Stimulated activated CD8-positive, alpha-beta memory T cell treated with anti-CD3 and anti-CD28 coated beads, Interleukin-2, amount 100 ng/mL, for 48 hours (primary cell): ENCODE measurements around the gene ST6GALNAC3.

Source experiments
- DNase-seq, 2 donors: peaks; one replicate each; pipeline ENCODE4 v3.0.0-alpha.2; 2020; ENCODE audit warnings: low read depth in 2 of 2

ST6GALNAC3 gene

DNA sequence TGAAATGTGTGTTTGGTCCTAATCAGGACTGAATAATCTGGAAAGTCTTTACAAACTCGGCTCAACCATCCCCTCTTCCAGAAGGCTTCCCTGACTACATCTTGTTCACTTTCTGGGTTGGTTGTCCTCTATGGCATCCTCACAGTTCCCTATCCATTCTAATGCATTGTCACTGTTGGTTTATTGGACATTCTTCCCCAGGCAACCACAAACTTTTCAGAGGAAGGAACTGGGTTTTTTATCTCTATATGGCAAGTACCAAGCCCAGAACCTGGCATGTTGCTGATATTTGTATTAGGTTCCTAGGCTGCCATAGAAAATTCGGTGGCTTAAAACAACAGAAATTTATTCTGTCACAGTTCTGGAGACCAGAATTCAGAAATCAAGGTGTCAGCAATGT lies 429.2 kb downstream of the ST6GALNAC3 start:
- no peak for DNase-seq

DNA sequence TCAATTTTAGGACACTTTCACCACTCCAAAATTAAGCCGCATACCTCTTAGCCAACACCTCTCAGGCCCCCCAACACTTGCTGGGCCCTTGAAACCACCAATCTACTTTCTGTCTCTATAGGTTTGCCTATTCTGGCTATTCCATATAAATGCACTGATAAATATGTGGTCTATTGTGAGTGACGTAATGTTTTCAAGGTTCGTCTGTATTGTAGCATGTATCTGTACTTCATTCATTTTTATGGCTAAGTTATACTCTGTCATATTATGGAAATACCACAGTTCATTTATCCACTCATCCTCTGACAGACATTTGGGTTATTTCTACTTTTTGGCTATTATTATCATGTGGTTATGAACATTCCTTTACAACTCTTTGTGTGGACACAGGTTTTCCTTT lies 432.8 kb downstream of the ST6GALNAC3 start:
- no peak for DNase-seq

DNA sequence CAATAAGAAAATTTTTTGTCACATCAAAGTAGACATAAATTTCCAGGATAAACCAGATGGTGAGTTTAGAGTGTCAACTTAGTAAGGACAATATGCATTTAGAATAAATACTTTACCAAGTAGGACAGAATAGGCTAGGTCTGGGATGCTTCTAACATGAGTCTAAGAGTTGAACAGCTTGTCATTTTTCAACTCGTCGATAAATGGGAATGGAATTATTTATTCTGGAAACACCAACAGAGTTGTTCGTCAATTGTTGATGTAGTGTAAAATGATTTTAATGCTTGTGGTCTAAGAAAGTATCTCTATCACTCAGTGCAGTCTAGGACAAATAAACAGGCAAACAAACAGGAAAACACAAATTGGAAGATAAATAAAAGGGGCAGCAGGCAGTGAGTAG lies 434.3 kb downstream of the ST6GALNAC3 start:
- no peak for DNase-seq

GRCh38 chr1:76510672-76511557 lies 436.4 kb downstream of the ST6GALNAC3 start:
- DNase-seq, result no peak

GRCh38 chr1:76511558-76512179 lies 437.1 kb downstream of the ST6GALNAC3 start:
- DNase-seq, result no peak

DNA sequence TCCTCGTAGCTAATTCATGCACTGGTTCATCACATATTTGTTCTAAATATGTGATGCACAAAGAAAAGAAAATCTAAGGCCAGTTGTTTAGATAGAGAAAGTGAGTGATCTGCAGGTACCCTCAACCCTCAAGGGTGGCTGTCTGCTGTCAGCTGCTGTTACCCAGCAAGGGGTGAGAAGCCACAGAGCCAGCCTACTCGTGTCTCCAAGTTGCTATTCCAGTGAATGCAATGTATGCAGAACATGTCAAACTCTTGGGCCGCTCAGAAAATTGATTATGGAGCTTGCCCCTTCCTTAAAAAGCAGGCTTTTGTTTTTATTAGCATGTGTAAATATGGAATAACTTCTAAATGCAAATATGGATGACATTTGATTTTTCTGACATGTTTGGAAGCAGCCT lies 456.4 kb downstream of the ST6GALNAC3 start:
- DNase-seq, result no peak

- no peak for DNase-seq
These were observed 467.1 kb downstream of the ST6GALNAC3 start for GRCh38 chr1:76541618-76542017.

DNA sequence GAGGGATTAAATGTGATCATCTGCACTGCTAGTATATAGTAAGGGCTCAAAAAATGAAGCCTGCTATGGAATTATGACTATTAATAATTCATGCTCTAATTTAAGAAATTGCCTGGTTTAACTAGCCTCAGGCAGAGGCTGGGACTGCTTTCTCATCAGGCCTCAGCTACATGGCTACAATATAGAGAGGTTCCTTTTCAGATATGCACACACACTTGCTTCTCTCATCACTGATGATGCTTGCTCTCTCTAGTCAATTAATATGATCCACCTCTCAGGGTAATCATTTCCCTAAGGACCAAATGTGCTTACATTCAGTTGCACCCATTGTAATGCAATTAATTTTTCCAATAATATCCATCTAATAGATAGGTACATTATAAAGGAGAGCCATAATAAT lies 467.8 kb downstream of the ST6GALNAC3 start:
- no peak for DNase-seq

DNA sequence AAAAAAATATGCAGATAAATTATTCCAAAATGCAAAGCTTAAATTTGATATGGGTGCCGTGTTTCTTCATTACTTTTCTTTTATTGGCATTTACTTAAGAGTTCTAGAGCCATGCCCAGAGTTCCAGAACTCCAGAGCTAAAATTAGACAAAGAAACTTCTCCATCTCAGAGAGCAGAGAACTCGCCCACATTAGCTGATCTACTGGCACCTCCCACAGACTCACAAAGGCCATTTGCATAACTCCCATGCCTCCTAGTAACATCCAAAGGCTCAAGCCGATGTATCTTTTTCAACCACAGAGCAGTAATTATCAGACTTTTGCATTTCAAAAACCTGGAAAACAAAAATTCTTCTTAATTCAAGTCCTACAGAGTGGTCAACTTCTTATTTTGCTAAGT lies 468.9 kb downstream of the ST6GALNAC3 start:
- DNase-seq, result no peak

GRCh38 chr1:76546354-76546933 lies 471.9 kb downstream of the ST6GALNAC3 start:
- DNase-seq, result no peak

DNA sequence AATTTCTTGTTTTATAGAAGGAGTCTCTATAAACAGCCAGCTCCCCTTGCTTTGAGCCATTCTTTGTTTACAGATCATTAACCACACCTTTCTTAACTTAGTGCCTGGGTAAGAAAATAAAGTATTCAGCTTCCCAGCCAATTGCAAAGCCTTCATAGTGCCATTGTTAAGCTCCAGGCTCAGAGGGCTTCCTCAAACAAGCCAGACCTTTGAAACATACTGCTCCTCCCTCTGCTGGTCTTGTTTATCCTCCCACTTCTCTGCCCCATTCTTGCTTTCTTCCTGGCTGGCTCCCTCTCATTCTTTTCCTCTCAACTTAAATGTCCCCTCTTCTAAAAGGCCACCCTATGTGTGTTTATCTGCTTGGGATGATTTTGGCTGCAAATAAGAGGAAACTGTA lies 473.4 kb downstream of the ST6GALNAC3 start:
- no peak for DNase-seq

GRCh38 chr1:76548513-76549100 lies 474.1 kb downstream of the ST6GALNAC3 start:
- no peak for DNase-seq

GRCh38 chr1:76554283-76554682 lies 479.7 kb downstream of the ST6GALNAC3 start:
- DNase-seq, result no peak

DNA sequence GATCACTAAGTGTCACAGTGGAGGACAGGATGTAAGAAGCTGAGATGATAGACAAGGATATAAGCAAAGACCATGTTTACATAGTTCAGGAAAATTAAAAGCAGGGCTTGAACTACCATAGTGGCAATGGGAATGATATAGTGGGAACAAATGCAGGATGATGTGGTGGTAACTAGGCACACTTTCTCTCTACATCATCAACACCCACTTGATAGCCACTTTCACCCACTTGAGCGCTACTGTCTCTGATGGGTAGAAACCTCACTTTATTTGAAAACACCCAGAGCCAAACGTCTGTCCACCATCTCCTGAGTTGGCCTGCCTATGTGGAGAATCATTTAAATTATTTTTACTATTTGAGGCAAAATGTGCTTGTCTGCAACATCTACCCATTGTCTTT lies 487.7 kb downstream of the ST6GALNAC3 start:
- DNase-seq, result no peak

DNA sequence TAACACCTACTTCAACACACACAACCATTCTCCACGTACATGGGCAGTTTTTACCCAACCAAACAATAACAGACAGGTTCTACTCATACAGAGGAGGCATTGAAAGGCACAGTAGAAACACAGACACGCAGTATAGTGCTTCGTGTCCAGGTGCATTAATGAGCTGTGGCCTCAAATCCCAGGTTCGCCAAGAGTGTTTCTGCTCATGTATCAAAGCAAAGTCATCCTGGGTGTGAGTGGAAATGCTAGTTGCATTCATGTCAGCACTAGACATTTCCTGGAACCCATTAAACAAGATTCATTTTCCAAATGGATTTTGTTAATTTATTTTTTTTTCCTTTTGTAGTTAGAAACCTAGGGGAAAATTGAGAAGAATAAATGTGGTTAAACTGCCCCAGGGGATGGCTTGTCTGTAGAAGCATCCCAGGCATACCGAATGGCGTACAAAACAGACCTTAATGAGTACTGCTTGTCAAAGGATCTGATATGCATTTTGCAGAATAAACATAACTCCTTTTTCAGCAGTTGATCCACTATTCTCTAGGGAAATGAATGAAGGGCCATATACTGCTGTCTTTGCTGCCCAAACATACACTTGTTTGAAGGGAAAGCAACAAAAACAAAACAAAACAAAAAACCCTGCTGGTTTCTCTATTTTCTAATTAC lies 494.2 kb downstream of the ST6GALNAC3 start:
- no peak for DNase-seq

DNA sequence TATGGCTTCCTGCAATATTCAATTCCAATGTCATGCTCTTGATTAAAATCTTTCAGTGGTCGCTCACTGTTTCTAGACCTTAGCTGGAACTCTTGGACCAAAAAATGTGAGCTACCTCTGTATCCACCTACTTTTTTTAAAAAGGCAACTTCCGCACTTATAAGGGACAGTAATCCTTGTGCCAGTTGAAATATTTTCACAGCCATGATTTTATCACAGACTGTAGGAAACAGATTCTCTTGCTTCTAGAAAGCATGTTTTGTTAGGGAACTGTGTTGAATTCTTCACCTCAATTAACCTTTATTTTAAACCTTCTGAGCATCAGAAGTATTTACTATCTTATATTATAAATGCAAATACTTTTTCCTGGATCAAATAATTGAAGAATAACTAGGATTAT lies 496.7 kb downstream of the ST6GALNAC3 start:
- DNase-seq, result no peak

DNA sequence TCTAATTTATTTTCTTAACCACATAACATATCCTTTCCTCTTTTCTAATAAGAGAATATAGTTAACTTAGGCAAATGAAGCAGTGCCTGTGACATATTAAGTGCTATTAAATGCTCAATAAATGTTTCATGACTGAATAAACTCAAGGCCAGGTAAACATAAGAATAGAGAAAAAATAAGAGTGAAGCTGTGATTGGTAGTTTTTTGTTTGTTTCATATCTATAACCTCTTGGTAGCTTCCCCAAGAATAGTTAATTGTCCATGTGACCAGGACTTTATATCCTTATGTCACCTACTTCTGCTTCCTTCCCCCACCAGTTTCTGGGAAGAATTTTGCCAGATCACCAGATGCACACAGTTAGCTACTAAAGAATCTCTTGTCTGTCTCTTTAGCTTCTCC lies 497.7 kb downstream of the ST6GALNAC3 start:
- DNase-seq, result no peak

- no peak for DNase-seq
These were observed 502.5 kb downstream of the ST6GALNAC3 start for GRCh38 chr1:76576876-76577524.

- DNase-seq, result no peak
These were observed 503.1 kb downstream of the ST6GALNAC3 start for GRCh38 chr1:76577525-76578185.

DNA sequence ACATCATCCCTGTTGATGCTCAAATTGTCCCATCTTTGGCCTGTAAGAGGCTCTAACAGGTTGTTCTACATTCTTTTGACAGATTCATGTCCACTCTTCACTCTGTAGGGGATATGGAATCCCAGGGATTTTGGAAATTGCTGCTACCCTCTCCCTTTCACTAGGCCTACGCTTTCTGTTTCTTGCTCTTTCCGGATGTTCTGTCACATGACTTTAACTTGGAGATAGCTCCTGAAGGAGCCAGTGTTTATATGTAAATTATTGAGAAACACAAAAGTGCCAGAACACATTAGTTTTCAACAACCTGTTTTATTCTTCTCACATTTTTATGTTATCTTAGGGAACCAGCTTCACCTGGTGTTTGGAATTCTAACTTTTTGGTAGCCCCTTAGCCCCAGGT lies 505.7 kb downstream of the ST6GALNAC3 start:
- DNase-seq, result no peak

DNA sequence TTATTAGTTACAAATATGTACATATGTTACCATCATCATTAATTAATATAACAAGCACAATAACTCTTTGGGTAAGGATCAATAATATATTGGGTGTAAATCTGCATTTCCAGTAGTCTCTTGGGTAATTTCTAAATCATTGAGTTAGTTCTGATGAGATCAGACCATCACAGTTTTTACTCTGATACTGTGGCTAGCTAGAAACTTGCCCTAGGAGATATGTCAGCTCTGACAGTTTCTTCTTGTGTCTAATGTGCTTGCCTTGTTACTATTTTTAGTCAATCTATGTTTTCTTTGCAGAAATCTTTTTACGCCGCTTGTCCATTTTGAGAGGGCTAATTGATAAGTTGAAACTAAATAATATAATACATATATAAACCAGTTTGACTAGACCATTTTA lies 507.2 kb downstream of the ST6GALNAC3 start:
- DNase-seq, result no peak
